H9 (cell line): ENCODE results near the gene RAP1B. TPM values are rescaled to one million over a fixed set of nuclear protein-coding genes. Genes with fewer than 3 reads are reported as not detected.

Source experiments
- DNase-seq: peaks from one replicate; pipeline ENCODE4 v3.0.0-alpha.2; 2017
- H2AFZ ChIP-seq: one replicate; pipeline ENCODE4 v1.6.1; 2013; ENCODE audit warnings: mild to moderate bottlenecking, low read length, control low read depth, moderate library complexity
- H2AK5ac ChIP-seq: 2 replicates; pipeline ENCODE4 v1.6.1; 2013; ENCODE audit warnings: low read length, control low read depth, mixed read lengths; ENCODE audit not compliant: insufficient read length
- H2BK120ac ChIP-seq: one replicate; pipeline ENCODE4 v1.6.1; 2013; ENCODE audit warnings: low read depth, mild to moderate bottlenecking, low read length, control low read depth, inconsistent platforms; ENCODE audit not compliant: poor library complexity, severe bottlenecking
- H2BK12ac ChIP-seq: 2 replicates; pipeline ENCODE4 v1.6.1; 2013; ENCODE audit warnings: low read length, control low read depth, mixed read lengths, low read depth; ENCODE audit not compliant: insufficient read length
- H2BK15ac ChIP-seq: 2 replicates; pipeline ENCODE4 v1.6.1; 2013; ENCODE audit warnings: low read depth, low read length, control low read depth
- H2BK20ac ChIP-seq: one replicate; pipeline ENCODE4 v1.6.1; 2013; ENCODE audit warnings: low read depth, mild to moderate bottlenecking, low read length, control low read depth, inconsistent platforms; ENCODE audit not compliant: poor library complexity, severe bottlenecking
- H2BK5ac ChIP-seq: 2 replicates; pipeline ENCODE4 v1.6.1; 2013; ENCODE audit warnings: low read length, control low read depth, mixed read lengths; ENCODE audit not compliant: insufficient read length
- H3K14ac ChIP-seq: 2 replicates; pipeline ENCODE4 v1.6.1; 2013; ENCODE audit warnings: low read length, control low read depth; ENCODE audit not compliant: insufficient read depth
- H3K18ac ChIP-seq: 2 replicates; pipeline ENCODE4 v1.6.1; 2013; ENCODE audit warnings: low read depth, mild to moderate bottlenecking, mixed read lengths, low read length, control low read depth; ENCODE audit not compliant: insufficient read length
- H3K23ac ChIP-seq: 2 replicates; pipeline ENCODE4 v1.6.1; 2013; ENCODE audit warnings: low read length, control low read depth, mixed read lengths, low read depth; ENCODE audit not compliant: insufficient read length
- H3K23me2 ChIP-seq: 2 replicates; pipeline ENCODE4 v1.6.1; 2013; ENCODE audit warnings: low read depth, mild to moderate bottlenecking, mixed read lengths, low read length, control low read depth; ENCODE audit not compliant: insufficient read length, poor library complexity, severe bottlenecking
- H3K27ac ChIP-seq: 2 replicates; pipeline ENCODE4 v1.5.1; 2013; ENCODE audit warnings: low read length, control low read depth, mixed read lengths, low read depth; ENCODE audit not compliant: insufficient read length
- H3K27me3 ChIP-seq: 2 replicates; pipeline ENCODE4 v1.6.1; 2013; ENCODE audit warnings: low read length, control low read depth, inconsistent platforms; ENCODE audit not compliant: insufficient read depth
- H3K4ac ChIP-seq: 2 replicates; pipeline ENCODE4 v1.6.1; 2013; ENCODE audit warnings: low read depth, mild to moderate bottlenecking, control low read depth, inconsistent platforms, low read length, moderate library complexity
- H3K4me1 ChIP-seq: 2 replicates; pipeline ENCODE4 v1.6.1; 2013; ENCODE audit warnings: low read length, control low read depth, inconsistent platforms; ENCODE audit not compliant: insufficient read depth
- H3K4me2 ChIP-seq: 2 replicates; pipeline ENCODE4 v1.6.1; 2013; ENCODE audit warnings: low read length, control low read depth, mixed read lengths; ENCODE audit not compliant: insufficient read length, insufficient read depth
- H3K56ac ChIP-seq: 2 replicates; pipeline ENCODE4 v1.6.1; 2013; ENCODE audit warnings: low read depth, mild to moderate bottlenecking, mixed read lengths, low read length, control low read depth; ENCODE audit not compliant: insufficient read length
- H3K79me1 ChIP-seq: 2 replicates; pipeline ENCODE4 v1.6.1; 2013; ENCODE audit warnings: low read depth, mild to moderate bottlenecking, moderate library complexity, low read length, control low read depth, inconsistent platforms; ENCODE audit not compliant: insufficient read depth, poor library complexity, severe bottlenecking
- H3K79me2 ChIP-seq: 2 replicates; pipeline ENCODE4 v1.6.1; 2013; ENCODE audit warnings: low read length, control low read depth, inconsistent platforms; ENCODE audit not compliant: insufficient read depth
- H3K9ac ChIP-seq: 2 replicates; pipeline ENCODE4 v1.6.1; 2013; ENCODE audit warnings: low read length, control low read depth, mixed read lengths; ENCODE audit not compliant: insufficient read length; ENCODE audit errors: extremely low read depth
- H3K9me3 ChIP-seq: one replicate; pipeline ENCODE4 v1.6.1; 2013; ENCODE audit warnings: low read depth, low read length, inconsistent platforms; ENCODE audit not compliant: control insufficient read depth
- H3T11ph ChIP-seq: one replicate; pipeline ENCODE4 v1.6.1; 2013; ENCODE audit warnings: mild to moderate bottlenecking, low read length, control low read depth, inconsistent platforms
- H4K20me1 ChIP-seq: one replicate; pipeline ENCODE4 v1.6.1; 2013; ENCODE audit not compliant: control insufficient read depth, insufficient read length, insufficient read depth
- H4K5ac ChIP-seq: 2 replicates; pipeline ENCODE4 v1.6.1; 2013; ENCODE audit warnings: low read depth, mild to moderate bottlenecking, mixed read lengths, low read length, control low read depth; ENCODE audit not compliant: insufficient read length
- H4K8ac ChIP-seq: replicated peaks from 2 replicates; pipeline ENCODE4 v1.6.1; 2013; ENCODE audit warnings: low read length, control low read depth, mixed read lengths, low read depth; ENCODE audit not compliant: insufficient read length
- H4K91ac ChIP-seq: 2 replicates; pipeline ENCODE4 v1.6.1; 2013; ENCODE audit warnings: low read depth, mild to moderate bottlenecking, moderate library complexity, mixed read lengths, low read length, control low read depth; ENCODE audit not compliant: insufficient read length
- H3K27ac Mint-ChIP-seq, 3 experiments: 2 replicates in 2 of 3; 3 replicates in 1 of 3; pipeline ENCODE4 v1.8.0; 2020 to 2021; ENCODE audit warnings: mixed read lengths in 3 of 3, mild to moderate bottlenecking in 1 of 3, moderate library complexity in 1 of 3
- H3K27me3 Mint-ChIP-seq: 2 replicates; pipeline ENCODE4 v1.8.0; 2021; ENCODE audit warnings: low read depth, mild to moderate bottlenecking, moderate library complexity, mixed read lengths
- H3K36me3 Mint-ChIP-seq, 3 experiments: 2 replicates in 2 of 3; 3 replicates in 1 of 3; pipeline ENCODE4 v1.8.0; 2020 to 2021; ENCODE audit warnings: low read depth in 3 of 3, mixed read lengths in 3 of 3; ENCODE audit not compliant: insufficient read depth in 1 of 3
- H3K4me1 Mint-ChIP-seq, 2 experiments: 2 replicates each; pipeline ENCODE4 v1.8.0; 2020; ENCODE audit warnings: mixed read lengths in 2 of 2
- H3K4me3 Mint-ChIP-seq, 2 experiments: 2 replicates in 1 of 2; 3 replicates in 1 of 2; pipeline ENCODE4 v1.8.0; 2020 to 2021; ENCODE audit warnings: mild to moderate bottlenecking in 2 of 2, mixed read lengths in 2 of 2, moderate library complexity in 1 of 2
- H3K9me3 Mint-ChIP-seq, 2 experiments: 2 replicates in 1 of 2; 3 replicates in 1 of 2; pipeline ENCODE4 v1.8.0; 2020; ENCODE audit warnings: mild to moderate bottlenecking in 2 of 2, mixed read lengths in 2 of 2, moderate library complexity in 1 of 2
- CTCF ChIP-seq: fragments of 200-600 bp; sonication (generic); conservative IDR thresholded peaks from 3 replicates; pipeline ENCODE4 v1.8.0; 2021; ENCODE audit warnings: antibody characterized with exemption, mild to moderate bottlenecking
- WGBS: extraction: QIAGEN DNeasy Blood & Tissue Kit; methylation state at CpG from one replicate; pipeline ENCODE4 v1.1.7; 2013; ENCODE audit warnings: missing lambda C conversion rate, low lambda C conversion rate, mixed read lengths; ENCODE audit not compliant: insufficient read length; ENCODE audit errors: extremely low coverage; 5-methylcytosine and 5-hydroxymethylcytosine counted together
- total RNA-seq: library from RNA; stranded (reverse); gene quantifications from 2 replicates; pipeline ENCODE4 v1.2.1, GENCODE V29; 2021

The RAP1B gene
- total RNA-seq, 1 experiment from 2014 or later: 97.7 TPM

GRCh38 chr12:68564166-68564565 is 46.5 kb upstream of the RAP1B start:
- Histone ChIP-seq H4K20me1 (no peaks in the 10 kb centered on the region), H3K27me3 (no peaks in the 10 kb centered on the region), H3T11ph (no peak overlapping the region), H3K79me1 (no peaks in the 10 kb centered on the region), H2AK5ac (no peak overlapping the region), H2AFZ (no peak overlapping the region), H3K23ac (no peak overlapping the region), H3K27ac (no peak overlapping the region), H3K4ac (no peak overlapping the region), H2BK5ac (no peak overlapping the region), H4K91ac (no peak overlapping the region), H3K9ac (no peak overlapping the region), H2BK15ac (no peak overlapping the region), H2BK120ac (no peak overlapping the region), H3K23me2 (no peaks in the 10 kb centered on the region), H2BK12ac (no peak overlapping the region), H3K4me2 (no peak overlapping the region), H3K56ac (no peak overlapping the region), H3K4me1 (no peaks in the 10 kb centered on the region; the same call in 1 of the 2 replicates), H3K9me3 (no peaks in the 10 kb centered on the region), H2BK20ac (no peak overlapping the region), H3K18ac (no peak overlapping the region), H3K14ac (no peak overlapping the region), H4K8ac (no peak overlapping the region), H3K79me2 (no peaks in the 10 kb centered on the region), H4K5ac (no peak overlapping the region)
- no peak for DNase-seq
- Mint-ChIP-seq H3K36me3 (no peaks in the 10 kb centered on the region), H3K27me3 (no peaks in the 10 kb centered on the region), H3K4me3 (no peak overlapping the region), H3K9me3 (peaks cover 0 to 3% of the 10 kb centered on the region in 2 experiments; a peak in 1 of 5 replicates), H3K27ac (no peak overlapping the region), H3K4me1 (peaks cover 5 to 11% of the 10 kb centered on the region in 2 experiments)
- no peak for TF ChIP-seq CTCF
- no CpG with 5 or more reads among the region's 1 CpG for WGBS
